Subcutaneous adipose tissue (tissue), 4 donors: ENCODE data around the gene ATP8A2. TPM values are rescaled to one million over a fixed set of nuclear protein-coding genes. Genes with fewer than 3 reads are reported as not detected.

Source experiments
- CTCF ChIP-seq: fragments of 450-650 bp; IDR thresholded peaks from one replicate; pipeline ENCODE4 v1.5.1; 2016; ENCODE audit warnings: low read depth, mild to moderate bottlenecking, control low read depth, antibody characterized with exemption, moderate library complexity
- total RNA-seq, 4 donors: library from RNA; depleted of rRNA; stranded (reverse); fragments of >200 nt; gene quantifications; one replicate each; pipeline ENCODE4 v1.1.0, GENCODE V29; 2016

The ATP8A2 gene
- total RNA-seq, 4 donors from 2014 or later, result under 0.01 to 0.17 TPM; not detected in 2

GRCh38 chr13:25538276-25538675, 166.5 kb downstream of the ATP8A2 start:
- TF ChIP-seq CTCF, result no peak

GRCh38 chr13:25541434-25542123, 169.8 kb downstream of the ATP8A2 start:
- TF ChIP-seq CTCF, result no peak

GRCh38 chr13:25561812-25562211, 190.0 kb downstream of the ATP8A2 start:
- no peak for TF ChIP-seq CTCF

DNA sequence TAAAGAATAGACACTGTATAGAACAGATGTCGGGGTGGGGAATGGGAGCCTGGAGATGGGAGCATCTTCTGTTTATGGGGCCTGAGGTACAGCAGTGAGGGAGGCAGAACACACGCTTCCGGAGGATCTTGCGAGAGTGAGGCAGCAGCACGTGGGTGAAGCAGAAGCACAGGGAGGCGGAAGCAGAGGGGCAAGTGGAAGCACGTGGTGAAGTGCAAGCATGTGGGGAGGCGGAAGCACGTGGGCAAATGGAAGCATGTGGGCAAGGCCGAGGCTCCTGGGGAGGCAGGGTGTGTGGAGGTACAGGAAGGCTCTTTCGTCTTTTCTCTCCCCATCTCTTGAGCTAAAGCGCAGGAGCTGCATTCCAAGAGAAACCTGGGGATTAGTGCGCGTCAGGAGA, 198.4 kb downstream of the ATP8A2 start:
- TF ChIP-seq CTCF, result no peak

GRCh38 chr13:25571237-25571636, 199.5 kb downstream of the ATP8A2 start:
- no peak for TF ChIP-seq CTCF

GRCh38 chr13:25574437-25575411, 202.9 kb downstream of the ATP8A2 start:
- no peak for TF ChIP-seq CTCF

- no peak for TF ChIP-seq CTCF
These were observed 203.8 kb downstream of the ATP8A2 start for GRCh38 chr13:25575562-25575961.
